ENCODE data around the gene WDR59.
A peak's percentile ranks its signal among the peaks of the same experiment; 100 is the strongest.

Gene WDR59

GRCh38 chr16:75021410-75021809, 36.5 kb upstream of the WDR59 start:
- Histone ChIP-seq H3K14ac (ENCODE audit: low read length) (no peak overlapping the region), H3K27me3 (ENCODE audit: insufficient read depth, low read length) (no peaks in the 10 kb centered on the region), H3K4me3 (ENCODE audit: low read depth, low read length) (no peak overlapping the region), H4K8ac (ENCODE audit: low read depth, low read length) (no peak overlapping the region), H2BK5ac (ENCODE audit: low read depth, low read length, poor library complexity) (no peak overlapping the region), H3K4ac (ENCODE audit: low read depth, low read length) (no peak overlapping the region), H3K23ac (ENCODE audit: low read length) (no peak overlapping the region), H3K27ac (ENCODE audit: low read depth, low read length) (no peak overlapping the region), H4K12ac (ENCODE audit: low read depth, low read length) (no peak overlapping the region), H3K79me2 (ENCODE audit: control insufficient read depth, insufficient read depth, low read length, poor library complexity) (peaks cover 5% of the 10 kb centered on the region), H2AK5ac (ENCODE audit: low read length) (no peak overlapping the region), H3K4me2 (ENCODE audit: low read length) (no peak overlapping the region), H3K4me1 (ENCODE audit: control insufficient read depth in 1 of 2, insufficient read depth in 2 of 2, low read length in 2 of 2) (peaks cover 2 to 4% of the 10 kb centered on the region in 2 experiments), H2BK120ac (ENCODE audit: insufficient read depth, low read length, poor library complexity) (no peak overlapping the region), H3K9me3 (ENCODE audit: insufficient read depth, low read depth, low read length) (peaks cover 3% of the 10 kb centered on the region), H3K36me3 (ENCODE audit: control insufficient read depth in 1 of 2, insufficient read depth in 2 of 2, low read length in 2 of 2) (peaks cover 3 to 7% of the 10 kb centered on the region in 2 experiments), H2BK12ac (ENCODE audit: low read length) (no peak overlapping the region), H3K18ac (ENCODE audit: low read length) (no peak overlapping the region), H3K9ac (ENCODE audit: low read length) (no peak overlapping the region), H4K91ac (ENCODE audit: low read depth, low read length) (no peak overlapping the region), H3K79me1 (ENCODE audit: low read length) (no peaks in the 10 kb centered on the region), H2AFZ (ENCODE audit: insufficient read depth, low read length, poor library complexity) (no peak overlapping the region)
- WGBS (ENCODE audit: extremely low coverage, insufficient coverage, insufficient read length), result no CpG with 5 or more reads among the region's 1 CpG
- DNase-seq, result no peak

DNA sequence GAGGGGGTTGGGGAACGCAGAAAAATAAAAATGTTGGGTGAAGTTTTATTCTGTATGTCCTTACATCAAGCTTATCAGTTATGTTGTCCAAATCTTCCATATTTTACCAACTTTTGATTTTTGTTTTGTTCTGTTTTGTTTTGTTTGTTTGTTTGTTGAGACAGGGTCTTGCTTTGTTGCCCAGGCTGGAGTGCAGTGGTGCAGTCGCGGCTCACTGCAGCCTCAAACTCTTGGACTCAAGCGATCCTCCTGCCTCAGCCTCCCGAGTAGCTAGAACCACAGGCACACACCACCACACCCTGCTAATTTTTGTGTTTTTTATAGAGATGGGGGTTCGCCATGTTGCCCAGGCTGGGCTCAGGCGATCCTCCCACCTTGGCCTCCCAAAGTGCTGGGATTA, 34.7 kb upstream of the WDR59 start:
- Histone ChIP-seq H2BK120ac (ENCODE audit: insufficient read depth, low read length, poor library complexity) (no peak overlapping the region), H4K91ac (ENCODE audit: low read depth, low read length) (no peak overlapping the region), H4K12ac (ENCODE audit: low read depth, low read length) (no peak overlapping the region), H3K18ac (ENCODE audit: low read length) (peak overlapping the region; percentile 61), H3K36me3 (ENCODE audit: control insufficient read depth in 1 of 2, insufficient read depth in 2 of 2, low read length in 2 of 2) (peaks cover 3 to 7% of the 10 kb centered on the region in 2 experiments), H3K9me3 (ENCODE audit: insufficient read depth, low read depth, low read length) (peaks cover 3% of the 10 kb centered on the region), H3K4me1 (ENCODE audit: control insufficient read depth in 1 of 2, insufficient read depth in 2 of 2, low read length in 2 of 2) (peaks cover 2 to 3% of the 10 kb centered on the region in 2 experiments), H3K14ac (ENCODE audit: low read length) (no peak overlapping the region), H3K79me2 (ENCODE audit: control insufficient read depth, insufficient read depth, low read length, poor library complexity) (peaks cover 5% of the 10 kb centered on the region), H2BK12ac (ENCODE audit: low read length) (no peak overlapping the region), H3K23ac (ENCODE audit: low read length) (no peak overlapping the region), H3K4me2 (ENCODE audit: low read length) (no peak overlapping the region), H2BK5ac (ENCODE audit: low read depth, low read length, poor library complexity) (no peak overlapping the region), H3K27ac (ENCODE audit: low read depth, low read length) (no peak overlapping the region), H4K8ac (ENCODE audit: low read depth, low read length) (no peak overlapping the region), H2AFZ (ENCODE audit: insufficient read depth, low read length, poor library complexity) (no peak overlapping the region), H2AK5ac (ENCODE audit: low read length) (no peak overlapping the region), H3K27me3 (ENCODE audit: insufficient read depth, low read length) (no peaks in the 10 kb centered on the region), H3K4ac (ENCODE audit: low read depth, low read length) (peak overlapping the region; percentile 40), H3K4me3 (ENCODE audit: low read depth, low read length) (no peak overlapping the region), H3K79me1 (ENCODE audit: low read length) (no peaks in the 10 kb centered on the region), H3K9ac (ENCODE audit: low read length) (no peak overlapping the region)
- no CpG with 5 or more reads among the region's 7 CpGs for WGBS (ENCODE audit: extremely low coverage, insufficient coverage, insufficient read length)
- no peak for DNase-seq

- no peak overlapping the region for H3K4me2 ChIP-seq (ENCODE audit: low read length)
- DNase-seq, result no peak
- no peak overlapping the region for H2AK5ac ChIP-seq (ENCODE audit: low read length)
- peaks cover 2 to 3% of the 10 kb centered on the region in 2 experiments for H3K4me1 ChIP-seq (ENCODE audit: control insufficient read depth in 1 of 2, insufficient read depth in 2 of 2, low read length in 2 of 2)
- no peak overlapping the region for H4K8ac ChIP-seq (ENCODE audit: low read depth, low read length)
- peaks cover 5% of the 10 kb centered on the region for H3K79me2 ChIP-seq (ENCODE audit: control insufficient read depth, insufficient read depth, low read length, poor library complexity)
- H3K27ac ChIP-seq (ENCODE audit: low read depth, low read length), result no peak overlapping the region
- H3K9ac ChIP-seq (ENCODE audit: low read length), result no peak overlapping the region
- WGBS (ENCODE audit: extremely low coverage, insufficient coverage, insufficient read length), result no CpG with 5 or more reads among the region's 8 CpGs
- H3K23ac ChIP-seq (ENCODE audit: low read length), result no peak overlapping the region
- no peaks in the 10 kb centered on the region for H3K27me3 ChIP-seq (ENCODE audit: insufficient read depth, low read length)
- peak overlapping the region; percentile 62 for H3K4ac ChIP-seq (ENCODE audit: low read depth, low read length)
- no peak overlapping the region for H3K4me3 ChIP-seq (ENCODE audit: low read depth, low read length)
- no peak overlapping the region for H4K91ac ChIP-seq (ENCODE audit: low read depth, low read length)
- H4K12ac ChIP-seq (ENCODE audit: low read depth, low read length), result no peak overlapping the region
- peaks cover 3 to 7% of the 10 kb centered on the region in 2 experiments for H3K36me3 ChIP-seq (ENCODE audit: control insufficient read depth in 1 of 2, insufficient read depth in 2 of 2, low read length in 2 of 2)
- no peak overlapping the region for H2BK120ac ChIP-seq (ENCODE audit: insufficient read depth, low read length, poor library complexity)
- H3K79me1 ChIP-seq (ENCODE audit: low read length), result no peaks in the 10 kb centered on the region
- H3K14ac ChIP-seq (ENCODE audit: low read length), result no peak overlapping the region
- no peak overlapping the region for H3K18ac ChIP-seq (ENCODE audit: low read length)
- no peak overlapping the region for H2BK5ac ChIP-seq (ENCODE audit: low read depth, low read length, poor library complexity)
- H2AFZ ChIP-seq (ENCODE audit: insufficient read depth, low read length, poor library complexity), result no peak overlapping the region
- no peak overlapping the region for H2BK12ac ChIP-seq (ENCODE audit: low read length)
- peaks cover 3% of the 10 kb centered on the region for H3K9me3 ChIP-seq (ENCODE audit: insufficient read depth, low read depth, low read length)
Measured at GRCh38 chr16:75019007-75019406, 34.1 kb upstream of the WDR59 start.

- Histone ChIP-seq H2AK5ac (ENCODE audit: low read length) (no peak overlapping the region), H3K18ac (ENCODE audit: low read length) (no peak overlapping the region), H3K36me3 (ENCODE audit: control insufficient read depth in 1 of 2, insufficient read depth in 2 of 2, low read length in 2 of 2) (peaks cover 3 to 7% of the 10 kb centered on the region in 2 experiments), H3K4me1 (ENCODE audit: control insufficient read depth in 1 of 2, insufficient read depth in 2 of 2, low read length in 2 of 2) (peaks cover 2 to 3% of the 10 kb centered on the region in 2 experiments), H2BK5ac (ENCODE audit: low read depth, low read length, poor library complexity) (no peak overlapping the region), H3K9ac (ENCODE audit: low read length) (no peak overlapping the region), H2BK120ac (ENCODE audit: insufficient read depth, low read length, poor library complexity) (no peak overlapping the region), H4K91ac (ENCODE audit: low read depth, low read length) (no peak overlapping the region), H3K4ac (ENCODE audit: low read depth, low read length) (peak overlapping the region; percentile 47), H2AFZ (ENCODE audit: insufficient read depth, low read length, poor library complexity) (no peak overlapping the region), H3K27me3 (ENCODE audit: insufficient read depth, low read length) (no peaks in the 10 kb centered on the region), H4K12ac (ENCODE audit: low read depth, low read length) (no peak overlapping the region), H3K79me1 (ENCODE audit: low read length) (no peaks in the 10 kb centered on the region), H3K14ac (ENCODE audit: low read length) (no peak overlapping the region), H3K79me2 (ENCODE audit: control insufficient read depth, insufficient read depth, low read length, poor library complexity) (peaks cover 5% of the 10 kb centered on the region), H2BK12ac (ENCODE audit: low read length) (no peak overlapping the region), H3K23ac (ENCODE audit: low read length) (no peak overlapping the region), H4K8ac (ENCODE audit: low read depth, low read length) (no peak overlapping the region), H3K27ac (ENCODE audit: low read depth, low read length) (no peak overlapping the region), H3K4me3 (ENCODE audit: low read depth, low read length) (no peak overlapping the region), H3K9me3 (ENCODE audit: insufficient read depth, low read depth, low read length) (peaks cover 3% of the 10 kb centered on the region), H3K4me2 (ENCODE audit: low read length) (no peak overlapping the region)
- no peak for DNase-seq
- no CpG with 5 or more reads among the region's 3 CpGs for WGBS (ENCODE audit: extremely low coverage, insufficient coverage, insufficient read length)
Measured at GRCh38 chr16:75017670-75018525, 33.0 kb upstream of the WDR59 start.

All from trophoblast cell (in vitro differentiated cells and primary cell).